M059J (cell line): ENCODE measurements around the gene DNMT3L. TPM values are rescaled to one million over a fixed set of nuclear protein-coding genes. Genes with fewer than 3 reads are reported as not detected.
"Not testable (repeated sequence)": the region's sequence is repeated elsewhere in the genome, so short reads cannot be mapped to it uniquely, and the experiment has no call there.

Experiments used
- DNase-seq: peaks from one replicate; pipeline ENCODE4 v3.0.0-alpha.2; 2012; ENCODE audit warnings: low read depth
- total RNA-seq: library from RNA; depleted of rRNA; stranded (reverse); fragments of >200 nt; shearing (Covaris generic); gene quantifications from 2 replicates; pipeline ENCODE4 v1.2.3, GENCODE V29; 2014; rRNA removed

The DNMT3L gene
- total RNA-seq, 1 experiment from 2014 or later = not detected

GRCh38 chr21:44197156-44197516 lies 64.6 kb downstream of the DNMT3L start:
- not testable (repeated sequence) for DNase-seq

Other genes with a start within 250 kb of the DNMT3L start
- gene TRAPPC10, start 249.6 kb downstream of the DNMT3L start, total RNA-seq = 18.4 and 33.1 TPM in 2 replicates
- 6.4 and 14.4 TPM in 2 replicates for gene PWP2, start 154.5 kb downstream of the DNMT3L start, total RNA-seq
- gene GATD3, start 128.2 kb downstream of the DNMT3L start, total RNA-seq = 4.5 and 8.3 TPM in 2 replicates
- gene ICOSLG, start 21.0 kb downstream of the DNMT3L start, total RNA-seq = 0.10 TPM in 1 of 2 replicates, not detected in the other
- not detected in 2 replicates for gene AIRE, start 24.0 kb upstream of the DNMT3L start, total RNA-seq
- gene PFKL, start 38.2 kb upstream of the DNMT3L start, total RNA-seq = 129 and 226 TPM in 2 replicates
- 30.5 and 33.4 TPM in 2 replicates for gene CFAP410, start 77.5 kb upstream of the DNMT3L start, total RNA-seq
- gene TRPM2, start 91.7 kb upstream of the DNMT3L start, total RNA-seq = 0.99 and 1.3 TPM in 2 replicates
- gene LRRC3, start 193.6 kb upstream of the DNMT3L start, total RNA-seq = not detected in 2 replicates